Thymus (tissue), 14 donors: ENCODE data around the gene OR52K2. TPM values are rescaled to one million over a fixed set of nuclear protein-coding genes. Genes with fewer than 3 reads are reported as not detected.
"Not testable (repeated sequence)": the region's sequence is repeated elsewhere in the genome, so short reads cannot be mapped to it uniquely, and the experiment has no call there.

Experiments
- DNase-seq, 9 donors: peaks; one replicate each; pipeline ENCODE4 v3.0.0-alpha.2; 2013; ENCODE audit warnings: low spot score in 9 of 9, low read depth in 6 of 9, missing footprints in 1 of 9
- H3K27ac ChIP-seq, 2 donors: one replicate each; pipeline ENCODE4 v1.5.1; 2013; ENCODE audit warnings: control low read depth in 1 of 2, low read depth in 1 of 2, low read length in 1 of 2, mild to moderate bottlenecking in 1 of 2, moderate library complexity in 1 of 2
- H3K27me3 ChIP-seq, 2 donors: one replicate each; pipeline ENCODE4 v1.5.1; 2013; ENCODE audit warnings: low read length in 1 of 2; ENCODE audit not compliant: control insufficient read depth in 2 of 2, insufficient read depth in 1 of 2
- H3K36me3 ChIP-seq, 2 donors: one replicate each; pipeline ENCODE4 v1.5.1; 2013; ENCODE audit warnings: low read length in 1 of 2, mild to moderate bottlenecking in 1 of 2, moderate library complexity in 1 of 2; ENCODE audit not compliant: control insufficient read depth in 2 of 2, insufficient read depth in 2 of 2
- H3K4me1 ChIP-seq, 2 donors: one replicate each; pipeline ENCODE4 v1.5.1; 2013; ENCODE audit warnings: low read length in 2 of 2; ENCODE audit not compliant: control insufficient read depth in 2 of 2, insufficient read depth in 2 of 2
- H3K4me3 ChIP-seq, 2 donors: one replicate each; pipeline ENCODE4 v1.5.1; 2013; ENCODE audit warnings: low read length in 2 of 2, control low read depth in 1 of 2, mild to moderate bottlenecking in 1 of 2
- H3K9me3 ChIP-seq, 2 donors: one replicate each; pipeline ENCODE4 v1.5.1; 2013; ENCODE audit warnings: low read length in 1 of 2, mild to moderate bottlenecking in 1 of 2; ENCODE audit not compliant: control insufficient read depth in 2 of 2, insufficient read depth in 1 of 2
- WGBS: extraction: QIAGEN DNeasy Blood & Tissue Kit; methylation state at CpG from one replicate; pipeline ENCODE4 v1.1.7; 2013; 5-methylcytosine and 5-hydroxymethylcytosine counted together
- long read RNA-seq, 10 donors: transcript quantifications; one replicate each; lab custom pipeline, GENCODE V29; 2026
- polyA plus RNA-seq: library from polyadenylated mRNA; stranded (reverse); fragments of 200-250 nt; gene quantifications from one replicate; pipeline ENCODE4 v1.2.3, GENCODE V29; 2013
- total RNA-seq: library from RNA; stranded (reverse); fragments of 120-200 nt; gene quantifications from one replicate; pipeline ENCODE4 v1.2.4, GENCODE V29; 2013
- donor health status: healthy.

The OR52K2 gene
- total RNA-seq, result not detected
- polyA plus RNA-seq, result not detected
- long read RNA-seq, donor 1, result 0 reads
- long read RNA-seq, donor 2, result 0 reads
- long read RNA-seq, donor 3, result 0 reads
- long read RNA-seq, donor 4, result 0 reads
- long read RNA-seq, donor 5, result 0 reads
- long read RNA-seq, donor 6, result 0 reads
- long read RNA-seq, donor 7, result 0 reads
- long read RNA-seq, donor 8, result 0 reads
- long read RNA-seq, donor 9, result 0 reads
- long read RNA-seq, donor 10, result 0 reads

DNA sequence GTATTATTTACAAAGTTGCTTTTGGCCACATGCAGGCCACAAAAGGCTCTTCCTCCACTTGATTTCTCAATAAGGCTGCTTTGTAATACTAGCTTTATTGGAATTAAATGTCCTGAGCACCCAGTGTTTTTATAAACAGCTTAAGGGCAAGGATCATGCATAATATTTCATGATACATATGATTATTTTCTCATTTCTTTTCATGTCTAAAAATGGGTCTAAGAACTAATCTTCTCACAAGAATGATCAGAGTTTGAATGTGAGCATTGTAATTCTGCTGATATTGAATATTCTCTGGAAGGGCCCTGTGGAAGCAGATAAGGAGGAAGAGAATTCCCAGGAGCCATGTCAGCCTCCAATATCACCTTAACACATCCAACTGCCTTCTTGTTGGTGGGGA lies at the start of gene OR52K2:
Gene OR52K2, plus strand, starts transcription at position 301 of the 400 bp plus-strand sequence. Its CDS starts 45 bp downstream, at position 346.
- no peaks in the 10 kb centered on the region for H3K36me3 ChIP-seq
- H3K4me1 ChIP-seq, result no peaks in the 10 kb centered on the region
- H3K27ac ChIP-seq, result no peak within 1 kb of the TSS
- no peaks in the 10 kb centered on the region for H3K9me3 ChIP-seq
- no peak within 1 kb of the TSS for H3K4me3 ChIP-seq
- no peak for DNase-seq
- no peaks in the 10 kb centered on the region for H3K27me3 ChIP-seq

DNA sequence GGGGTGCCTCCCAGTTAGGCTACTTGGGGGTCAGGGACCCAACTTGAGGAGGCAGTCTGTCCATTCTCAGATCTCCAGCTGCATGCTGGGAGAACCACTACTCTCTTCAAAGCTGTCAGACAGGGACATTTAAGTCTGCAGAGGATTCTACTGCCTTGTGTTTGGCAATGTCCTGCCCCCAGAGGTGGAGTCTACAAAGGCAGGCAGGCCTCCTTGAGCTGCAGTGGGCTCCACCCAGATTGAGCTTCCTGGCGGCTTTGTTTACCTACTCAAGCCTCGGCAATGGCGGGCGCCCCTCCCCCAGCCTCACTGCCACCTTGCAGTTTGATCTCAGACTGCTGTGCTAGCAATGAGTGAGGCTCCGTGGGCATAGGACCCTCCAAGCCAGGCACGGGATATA lies 42.9 kb upstream of the OR52K2 start:
- WGBS, result 90% methylated on average over 6 of the region's 6 CpGs
- not testable (repeated sequence) for H3K9me3 ChIP-seq, H3K27ac ChIP-seq, H3K36me3 ChIP-seq, DNase-seq, H3K4me3 ChIP-seq, H3K27me3 ChIP-seq, H3K4me1 ChIP-seq

DNA sequence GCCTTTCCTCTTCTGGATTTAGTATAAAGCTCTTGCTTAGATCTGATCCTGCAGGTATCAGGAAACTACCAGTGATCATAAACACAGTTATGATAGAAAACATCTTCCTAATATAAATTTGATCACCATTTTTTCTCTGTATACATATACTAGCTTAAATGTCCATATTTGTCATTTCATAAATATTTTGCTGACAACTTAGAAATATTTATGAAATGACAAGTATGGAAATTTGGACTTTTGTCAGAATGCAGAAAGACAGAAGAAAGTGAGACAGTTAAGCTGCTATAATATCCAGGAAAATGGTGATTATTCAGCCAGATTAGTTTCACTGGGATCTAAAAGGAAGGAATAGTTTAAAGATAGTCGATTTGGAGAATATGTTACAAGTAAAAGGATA lies 32.8 kb upstream of the OR52K2 start:
- H3K36me3 ChIP-seq, result no peaks in the 10 kb centered on the region
- 85% methylated on average over 1 of the region's 1 CpG for WGBS
- H3K27me3 ChIP-seq, result no peaks in the 10 kb centered on the region
- DNase-seq, result no peak
- H3K9me3 ChIP-seq, result no peaks in the 10 kb centered on the region
- no peak overlapping the region for H3K4me3 ChIP-seq
- no peak overlapping the region for H3K27ac ChIP-seq
- no peaks in the 10 kb centered on the region for H3K4me1 ChIP-seq

DNA sequence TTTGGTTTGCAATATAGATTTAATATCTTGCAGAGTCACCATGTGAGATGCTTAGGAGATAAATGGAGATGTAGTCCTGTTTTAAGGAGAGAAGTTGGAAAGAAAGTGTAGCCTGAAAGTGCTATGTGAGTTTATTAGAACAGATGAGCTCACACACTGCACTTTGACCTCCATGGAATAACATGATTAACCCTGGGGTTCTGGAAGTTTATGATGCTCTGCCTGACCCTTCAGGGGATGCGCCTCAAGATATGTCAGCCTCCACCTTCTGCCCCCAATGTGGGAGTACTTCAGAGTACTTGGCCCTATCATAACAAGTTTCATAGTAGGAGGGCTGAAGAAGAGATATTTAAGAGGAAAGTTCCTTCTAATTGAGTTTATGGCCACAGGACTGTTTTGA lies 32.3 kb upstream of the OR52K2 start:
- no peaks in the 10 kb centered on the region for H3K9me3 ChIP-seq
- H3K27ac ChIP-seq, result no peak overlapping the region
- DNase-seq, result no peak
- H3K4me1 ChIP-seq, result no peaks in the 10 kb centered on the region
- H3K27me3 ChIP-seq, result no peaks in the 10 kb centered on the region
- no peaks in the 10 kb centered on the region for H3K36me3 ChIP-seq
- WGBS, result 96% methylated on average over 1 of the region's 1 CpG
- no peak overlapping the region for H3K4me3 ChIP-seq

DNA sequence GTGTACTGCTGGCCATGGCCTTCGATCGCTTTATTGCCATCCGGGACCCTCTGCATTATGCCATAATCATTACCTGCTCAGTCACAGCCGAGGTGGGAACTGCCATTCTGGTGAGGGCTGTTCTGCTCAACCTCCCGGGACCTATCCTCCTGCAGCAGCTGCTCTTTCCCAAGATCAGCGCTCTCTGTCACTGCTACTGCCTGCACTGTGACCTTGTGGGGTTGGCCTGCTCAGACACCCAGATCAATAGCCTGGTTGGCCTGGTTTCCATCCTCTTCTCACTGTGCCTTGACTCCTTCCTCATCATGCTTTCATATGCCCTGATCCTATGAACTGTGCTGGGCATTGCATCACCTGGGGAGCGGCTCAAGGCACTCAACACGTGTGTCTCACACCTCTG lies 30.7 kb upstream of the OR52K2 start:
- Histone ChIP-seq H3K4me3 (no peak overlapping the region), H3K27ac (no peak overlapping the region), H3K36me3 (no peaks in the 10 kb centered on the region), H3K9me3 (no peaks in the 10 kb centered on the region), H3K27me3 (no peaks in the 10 kb centered on the region), H3K4me1 (no peaks in the 10 kb centered on the region)
- WGBS, result 84% methylated on average over 8 of the region's 8 CpGs
- DNase-seq, result no peak

DNA sequence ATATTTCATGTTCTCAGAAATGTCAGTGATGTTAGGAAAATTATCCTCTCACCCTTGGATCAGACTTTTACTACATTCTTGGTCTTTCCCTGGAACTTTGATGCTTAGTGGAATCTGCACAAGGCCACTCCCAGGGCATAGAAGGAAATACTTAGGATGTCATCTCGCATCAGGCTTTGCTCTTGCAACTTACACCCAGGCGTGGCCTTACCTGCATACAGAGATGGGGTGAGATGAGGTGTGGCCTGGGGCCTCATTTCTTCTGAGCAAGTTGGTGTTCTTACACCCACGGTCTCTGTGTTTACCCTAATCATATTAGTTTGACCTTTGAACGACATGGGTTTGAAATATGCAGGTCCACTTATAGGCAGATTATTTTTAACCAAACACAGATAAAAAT lies 19.0 kb upstream of the OR52K2 start:
- H3K27me3 ChIP-seq, result no peaks in the 10 kb centered on the region
- 87% methylated on average over 4 of the region's 4 CpGs for WGBS
- no peak for DNase-seq

DNA sequence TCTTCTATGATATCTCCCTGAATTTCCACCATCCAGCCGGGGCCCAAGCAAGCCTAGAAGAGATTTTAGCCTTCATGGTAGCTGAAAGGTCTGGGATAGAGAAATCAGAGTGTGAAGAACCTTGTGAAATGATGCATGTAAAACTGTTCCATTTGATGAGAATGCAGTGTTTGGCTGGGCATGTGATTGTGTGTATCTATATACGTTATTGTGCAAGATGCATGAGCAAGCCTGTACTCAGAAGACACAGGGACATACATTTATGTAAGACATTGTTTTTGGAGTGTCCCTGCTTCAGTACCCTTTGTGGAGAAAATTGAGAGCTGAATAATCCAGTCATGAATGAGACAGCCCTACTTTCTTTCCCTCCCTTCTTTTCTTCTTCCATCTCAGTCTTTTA lies 15.2 kb upstream of the OR52K2 start:
- Histone ChIP-seq H3K27ac (no peak overlapping the region), H3K4me1 (no peaks in the 10 kb centered on the region), H3K27me3 (no peaks in the 10 kb centered on the region), H3K4me3 (no peak overlapping the region), H3K9me3 (no peaks in the 10 kb centered on the region), H3K36me3 (no peaks in the 10 kb centered on the region)
- no peak for DNase-seq
- 80% methylated on average over 2 of the region's 2 CpGs for WGBS

More for the DNA sequence above, 19.0 kb upstream of the OR52K2 start:
- H3K36me3 ChIP-seq, result no peaks in the 10 kb centered on the region
- H3K27ac ChIP-seq, result no peak overlapping the region
- H3K4me1 ChIP-seq, result no peaks in the 10 kb centered on the region
- H3K4me3 ChIP-seq, result no peak overlapping the region
- no peaks in the 10 kb centered on the region for H3K9me3 ChIP-seq

DNA sequence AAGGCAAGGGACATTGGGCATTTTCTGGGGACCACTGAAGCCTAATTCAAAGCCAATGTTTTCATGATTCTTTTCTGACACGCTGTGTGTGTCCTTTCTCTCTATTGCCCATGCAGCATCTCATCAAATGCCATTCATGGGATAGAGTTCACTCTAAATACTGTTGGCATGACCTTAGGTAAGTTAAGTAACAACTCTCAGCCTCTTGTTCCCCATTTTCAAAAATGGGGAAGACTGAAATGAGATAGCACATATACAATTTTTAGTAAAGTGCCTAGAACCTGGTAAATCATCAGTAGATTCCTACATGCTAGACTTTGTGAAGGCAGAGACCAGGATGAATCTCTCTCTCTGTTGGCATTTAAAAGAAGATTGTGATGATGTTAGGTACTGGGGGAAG lies 12.7 kb upstream of the OR52K2 start:
- Histone ChIP-seq H3K4me1 (no peaks in the 10 kb centered on the region), H3K36me3 (no peaks in the 10 kb centered on the region), H3K9me3 (no peaks in the 10 kb centered on the region), H3K27me3 (no peaks in the 10 kb centered on the region), H3K27ac (no peak overlapping the region), H3K4me3 (no peak overlapping the region)
- DNase-seq, result no peak
- WGBS, result 78% methylated on average over 1 of the region's 1 CpG

DNA sequence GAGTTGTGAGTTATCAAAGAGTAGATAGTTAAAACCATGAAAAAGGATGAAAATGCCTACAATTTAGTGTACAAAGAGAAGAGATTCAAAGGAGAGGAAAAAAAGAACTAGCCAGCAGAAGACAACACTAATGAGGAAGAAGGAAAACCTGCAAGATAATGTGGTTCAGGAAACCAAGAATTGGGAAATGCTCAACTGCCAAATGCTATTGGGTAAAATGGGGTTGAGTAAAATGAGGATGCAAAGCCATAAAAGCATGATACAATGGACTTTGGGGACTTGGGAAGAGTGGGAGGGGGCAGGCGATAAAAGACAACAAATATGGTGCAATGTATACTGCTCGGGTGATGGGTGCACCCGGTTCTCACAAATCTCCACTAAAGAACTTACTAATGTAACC lies 7.6 kb upstream of the OR52K2 start:
- Histone ChIP-seq H3K4me3 (no peak overlapping the region), H3K36me3 (no peaks in the 10 kb centered on the region), H3K27ac (no peak overlapping the region), H3K9me3 (no peaks in the 10 kb centered on the region), H3K4me1 (no peaks in the 10 kb centered on the region), H3K27me3 (no peaks in the 10 kb centered on the region)
- DNase-seq, result no peak
- 92% methylated on average over 3 of the region's 3 CpGs for WGBS
